ENCODE results near the gene TBC1D4.
"Not testable (repeated sequence)": the region's sequence is repeated elsewhere in the genome, so short reads cannot be mapped to it uniquely, and the experiment has no call there.

TBC1D4 gene

GRCh38 chr13:75285310-75285709, 196.7 kb downstream of the TBC1D4 start:
- no peak for DNase-seq (ENCODE audit: low read depth in 2 of 2)

DNA sequence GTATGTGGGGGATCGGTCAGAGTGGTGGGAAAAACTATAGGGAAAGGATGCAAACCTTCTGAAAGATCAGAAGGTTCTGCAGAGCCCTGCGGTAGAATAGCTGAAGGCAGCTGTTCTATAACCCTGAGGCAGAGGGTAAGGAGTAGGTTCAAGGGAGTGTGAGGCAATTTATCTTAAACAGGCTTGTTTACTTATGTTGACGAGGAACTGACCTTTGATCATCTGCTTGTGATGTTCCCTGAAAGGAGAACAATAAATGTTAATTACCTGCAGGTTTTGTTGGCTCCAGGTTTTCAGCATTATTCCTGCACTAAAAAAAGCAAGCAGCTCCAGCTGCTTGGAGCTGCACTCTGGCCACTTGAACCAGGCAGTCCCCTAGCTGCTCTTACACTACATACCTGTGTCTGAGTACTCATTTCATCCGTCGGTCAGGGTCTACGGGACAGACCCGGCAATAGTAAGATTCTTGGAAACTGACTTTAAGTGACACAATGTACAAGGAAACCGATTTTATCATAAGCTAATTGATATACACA, 202.1 kb downstream of the TBC1D4 start:
- no peak for DNase-seq (ENCODE audit: low read depth in 2 of 2)

- not testable (repeated sequence) for DNase-seq (ENCODE audit: low read depth in 2 of 2)
Observed at GRCh38 chr13:75273695-75274094, 208.3 kb downstream of the TBC1D4 start.

DNA sequence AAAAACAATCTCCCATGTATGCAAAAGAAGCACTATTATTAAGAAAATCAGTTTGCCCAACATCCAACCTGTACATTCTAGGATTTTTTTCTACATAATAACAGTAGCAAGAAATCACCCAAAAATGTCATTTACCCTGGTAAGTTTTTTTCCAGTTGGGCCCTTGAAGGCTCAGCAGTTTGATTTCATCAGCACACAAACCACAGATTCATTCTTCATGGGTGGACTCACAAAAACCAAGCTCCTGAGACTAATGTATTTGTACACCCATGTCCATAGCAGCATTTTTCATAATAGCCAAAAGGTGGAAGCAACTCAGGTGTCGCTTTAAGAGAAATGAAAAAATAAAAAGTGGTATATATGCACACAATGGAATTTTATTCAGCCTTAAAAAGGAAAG, 210.1 kb downstream of the TBC1D4 start:
- DNase-seq (ENCODE audit: low read depth in 2 of 2): no peak

DNA sequence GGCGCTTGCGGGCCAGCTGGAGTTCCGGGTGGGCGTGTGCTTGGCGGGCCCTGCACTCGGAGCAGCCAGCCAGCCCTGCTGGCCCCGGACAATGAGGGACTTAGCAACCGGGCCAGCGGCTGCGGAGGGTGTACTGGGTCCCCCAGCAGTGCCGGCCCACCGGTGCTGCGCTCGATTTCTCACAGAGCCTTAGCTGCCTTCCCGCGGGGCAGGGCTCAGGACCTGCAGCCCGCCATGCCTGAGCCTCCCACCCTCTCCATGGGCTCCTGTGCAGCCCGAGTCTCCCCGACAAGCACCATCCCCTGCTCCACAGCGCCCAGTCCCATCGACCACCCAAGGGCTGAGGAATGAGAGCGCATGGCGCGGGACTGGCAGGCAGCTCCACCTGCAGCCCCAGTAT, 213.5 kb downstream of the TBC1D4 start:
- not testable (repeated sequence) for DNase-seq (ENCODE audit: low read depth in 2 of 2)

GRCh38 chr13:75264611-75265010, 217.4 kb downstream of the TBC1D4 start:
- no peak for DNase-seq (ENCODE audit: low read depth in 2 of 2)

DNA sequence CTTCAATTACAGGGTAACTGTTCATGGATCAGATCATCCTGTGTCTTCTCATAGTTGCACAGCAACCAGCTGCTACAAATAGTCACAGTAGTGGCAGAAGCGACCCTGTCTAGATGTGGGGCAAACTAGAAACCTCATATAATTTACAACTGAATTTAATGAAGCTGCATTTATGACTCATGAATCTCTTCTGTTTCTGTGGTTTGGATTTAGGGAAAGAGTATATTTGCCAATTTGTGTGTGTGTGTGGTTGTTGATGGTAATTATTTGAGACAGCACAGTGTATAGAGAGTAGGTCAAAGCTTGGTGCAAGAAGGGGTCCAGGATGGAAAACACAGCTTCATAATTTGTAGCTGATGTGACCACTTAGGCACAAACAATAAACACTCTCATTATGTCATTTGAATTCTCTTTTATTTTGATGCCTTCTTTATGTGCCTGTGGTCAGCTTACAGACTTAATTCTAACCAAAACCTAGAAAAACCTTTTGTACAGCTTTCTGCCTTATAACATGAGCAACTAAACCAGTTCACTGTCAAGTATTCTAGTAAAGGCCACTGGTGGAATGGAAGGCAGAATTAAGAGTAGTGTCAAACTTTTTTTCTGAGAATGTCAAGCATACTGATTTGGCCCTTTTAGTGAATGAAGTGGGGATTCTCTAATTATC, 218.1 kb downstream of the TBC1D4 start:
- no peak for DNase-seq (ENCODE audit: low read depth in 2 of 2)

DNA sequence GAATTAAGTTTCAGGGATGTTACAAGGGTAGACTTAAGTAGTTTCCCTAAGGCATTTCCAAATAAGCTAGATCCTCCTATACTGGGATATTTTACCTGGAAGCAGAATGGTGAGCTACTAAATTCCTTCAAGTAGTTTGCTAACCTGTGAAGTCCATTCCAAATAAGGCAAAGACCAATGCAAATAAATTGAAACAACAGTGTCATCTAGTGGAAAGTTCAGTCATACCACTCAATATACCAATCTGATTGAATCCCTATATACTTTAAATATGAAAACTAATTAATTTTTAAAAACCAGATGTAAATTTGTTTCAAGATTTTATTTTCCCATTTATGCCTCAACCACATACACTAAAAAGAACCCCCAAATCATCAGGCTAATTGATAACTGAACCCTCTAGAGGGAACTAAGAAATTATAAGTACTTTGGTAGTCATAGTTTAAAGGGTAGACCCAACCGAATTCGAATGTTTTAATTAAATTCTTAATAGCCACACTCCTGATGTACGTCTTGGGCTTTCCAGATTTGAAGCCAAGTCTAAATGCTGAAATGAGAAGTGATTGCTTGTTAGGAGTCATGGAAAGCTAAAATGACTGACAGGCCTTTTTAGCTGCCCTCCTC, 223.7 kb downstream of the TBC1D4 start:
- no peak for DNase-seq (ENCODE audit: low read depth in 2 of 2)

- no peak for DNase-seq (ENCODE audit: low read depth in 2 of 2)
Observed at GRCh38 chr13:75256922-75257321, 225.0 kb downstream of the TBC1D4 start.

GRCh38 chr13:75255653-75256052, 226.3 kb downstream of the TBC1D4 start:
- no peak for DNase-seq (ENCODE audit: low read depth in 2 of 2)

DNA sequence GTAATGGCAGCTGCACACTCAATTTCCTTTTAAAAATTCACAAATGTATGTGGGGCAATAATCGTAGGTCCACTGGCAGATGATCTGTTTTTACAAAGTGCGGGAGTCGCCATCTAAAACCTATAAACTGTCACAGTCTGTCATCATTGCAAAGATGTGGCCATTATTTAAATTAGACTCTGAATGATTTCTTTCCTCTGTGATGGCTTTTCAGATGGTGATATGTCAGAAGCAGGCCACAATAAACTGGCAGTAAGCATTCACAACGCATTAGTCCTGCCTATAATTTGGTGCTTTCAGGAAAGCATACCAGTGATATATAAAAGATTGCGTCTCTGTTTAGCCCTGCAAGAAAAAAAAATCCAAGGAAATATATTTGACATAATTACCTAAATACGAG, 226.8 kb downstream of the TBC1D4 start:
- no peak for DNase-seq (ENCODE audit: low read depth in 2 of 2)

- DNase-seq (ENCODE audit: low read depth in 2 of 2): no peak
Observed at GRCh38 chr13:75251188-75251587, 230.8 kb downstream of the TBC1D4 start.

DNA sequence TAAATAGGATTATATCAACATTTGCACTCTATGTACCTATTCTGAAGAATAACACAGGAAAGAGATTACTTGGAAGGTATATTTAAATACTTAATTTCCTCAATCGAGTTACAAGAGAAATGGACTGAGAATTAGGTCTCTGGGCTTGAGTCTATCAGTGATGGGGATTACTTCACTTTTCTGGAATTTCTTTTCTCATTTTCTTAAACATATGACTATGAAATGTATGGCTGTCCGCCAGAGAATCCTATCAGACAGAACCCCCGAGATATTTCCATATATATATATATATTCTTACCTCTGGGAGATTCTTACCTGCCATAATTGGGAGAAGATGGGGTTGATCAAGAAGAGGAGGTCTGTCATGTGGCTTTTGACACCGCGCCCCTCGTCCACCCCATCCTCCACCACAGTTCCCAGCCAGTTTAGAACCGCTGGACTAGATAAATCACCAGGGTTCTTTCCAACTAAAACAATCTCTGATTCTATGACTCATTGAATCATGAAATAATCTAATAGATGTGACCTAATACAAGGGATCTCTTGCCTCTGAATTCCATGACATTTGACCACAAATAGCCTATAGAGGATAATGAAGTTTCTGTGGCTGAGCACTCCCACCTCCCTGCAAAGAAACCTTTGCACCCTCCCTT, 231.3 kb downstream of the TBC1D4 start:
- DNase-seq (ENCODE audit: low read depth in 2 of 2): no peak

DNA sequence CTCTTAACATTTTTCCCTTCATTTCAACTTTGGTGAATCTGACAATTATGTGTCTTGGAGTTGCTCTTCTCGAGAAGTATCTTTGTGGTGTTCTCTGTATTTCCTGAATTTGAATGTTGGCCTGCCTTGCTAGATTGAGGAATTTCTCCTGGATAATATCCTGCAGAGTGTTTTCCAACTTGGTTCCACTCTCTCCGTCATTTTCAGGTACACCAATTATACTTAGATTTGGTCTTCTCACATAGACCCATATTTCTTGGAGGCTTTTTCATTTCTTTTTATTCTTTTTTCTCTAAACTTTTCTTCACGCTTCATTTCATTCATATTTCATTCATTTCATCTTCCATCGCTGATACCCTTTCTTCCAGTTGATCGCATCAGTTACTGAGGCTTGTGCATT, 236.4 kb downstream of the TBC1D4 start:
- DNase-seq (ENCODE audit: low read depth in 2 of 2): not testable (repeated sequence)

DNA sequence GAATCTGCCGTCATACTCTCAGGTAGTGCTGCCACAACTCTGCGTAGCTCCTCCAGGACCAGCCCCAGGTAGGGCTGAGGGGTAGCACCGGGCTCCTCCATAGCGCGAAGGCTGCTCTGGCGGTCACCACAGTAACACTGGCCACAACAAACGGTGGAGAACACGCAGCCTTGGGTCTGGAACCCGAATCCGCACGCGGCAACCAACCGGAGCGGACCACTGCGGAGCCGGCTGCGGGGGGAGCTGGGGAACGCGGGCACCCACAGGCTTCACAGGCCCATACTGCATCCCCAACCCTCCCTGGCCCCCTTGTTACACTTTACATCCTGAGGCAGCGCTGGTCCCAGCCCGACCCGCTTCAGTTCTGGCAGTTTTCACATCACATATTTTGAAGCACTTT, 241.7 kb downstream of the TBC1D4 start:
- DNase-seq (ENCODE audit: low read depth in 2 of 2): not testable (repeated sequence)

DNA sequence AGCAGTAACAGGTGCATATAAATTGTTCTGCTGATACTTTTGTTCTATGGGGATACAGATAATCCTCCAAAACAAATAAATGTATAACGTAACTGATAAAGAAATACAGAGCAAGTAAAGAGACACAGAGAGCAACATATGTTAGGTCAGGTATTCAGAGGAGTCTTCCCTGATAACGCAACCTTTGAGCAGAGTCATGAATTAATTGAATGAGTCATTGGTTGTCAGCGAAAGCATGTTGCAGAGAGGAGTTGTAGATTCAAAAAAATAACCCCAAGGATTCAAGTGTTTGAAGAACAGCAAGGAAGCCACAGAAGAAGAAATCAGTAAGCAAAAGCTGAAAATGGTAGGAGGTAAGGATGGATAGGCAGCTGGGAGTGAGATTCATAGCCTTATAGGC, 245.2 kb downstream of the TBC1D4 start:
- no peak for DNase-seq (ENCODE audit: low read depth in 2 of 2)

Data from stimulated activated CD8-positive, alpha-beta memory T cell treated with anti-CD3 and anti-CD28 coated beads, Interleukin-15, amount 100 ng/mL, for 4 hours (primary cell).